RPMI8226 (cell line): ENCODE results near the gene KCNG4.

ENCODE experiments used
- DNase-seq: peaks from one replicate; pipeline ENCODE4 v3.0.0-alpha.2; 2015

KCNG4 gene

DNA sequence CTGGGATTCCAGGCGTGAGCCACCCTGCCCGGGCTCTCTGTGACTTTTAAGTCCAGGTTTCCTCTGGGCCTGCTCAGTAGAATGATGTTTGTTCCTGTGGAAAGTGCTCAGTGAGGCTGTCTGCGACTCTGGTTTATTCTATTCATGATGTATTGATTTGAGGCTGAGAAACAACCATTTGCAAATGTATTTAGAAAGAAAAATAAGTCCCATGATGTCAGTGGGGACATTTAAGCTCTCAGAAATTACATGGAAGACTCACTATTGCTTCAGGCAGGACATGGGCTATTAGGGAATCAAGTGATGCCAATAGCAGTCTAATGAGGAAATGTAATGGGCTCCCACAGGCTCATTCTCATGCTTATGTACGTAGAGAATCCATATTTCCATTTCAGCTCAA is 22.2 kb upstream of the KCNG4 start:
- no peak for DNase-seq

DNA sequence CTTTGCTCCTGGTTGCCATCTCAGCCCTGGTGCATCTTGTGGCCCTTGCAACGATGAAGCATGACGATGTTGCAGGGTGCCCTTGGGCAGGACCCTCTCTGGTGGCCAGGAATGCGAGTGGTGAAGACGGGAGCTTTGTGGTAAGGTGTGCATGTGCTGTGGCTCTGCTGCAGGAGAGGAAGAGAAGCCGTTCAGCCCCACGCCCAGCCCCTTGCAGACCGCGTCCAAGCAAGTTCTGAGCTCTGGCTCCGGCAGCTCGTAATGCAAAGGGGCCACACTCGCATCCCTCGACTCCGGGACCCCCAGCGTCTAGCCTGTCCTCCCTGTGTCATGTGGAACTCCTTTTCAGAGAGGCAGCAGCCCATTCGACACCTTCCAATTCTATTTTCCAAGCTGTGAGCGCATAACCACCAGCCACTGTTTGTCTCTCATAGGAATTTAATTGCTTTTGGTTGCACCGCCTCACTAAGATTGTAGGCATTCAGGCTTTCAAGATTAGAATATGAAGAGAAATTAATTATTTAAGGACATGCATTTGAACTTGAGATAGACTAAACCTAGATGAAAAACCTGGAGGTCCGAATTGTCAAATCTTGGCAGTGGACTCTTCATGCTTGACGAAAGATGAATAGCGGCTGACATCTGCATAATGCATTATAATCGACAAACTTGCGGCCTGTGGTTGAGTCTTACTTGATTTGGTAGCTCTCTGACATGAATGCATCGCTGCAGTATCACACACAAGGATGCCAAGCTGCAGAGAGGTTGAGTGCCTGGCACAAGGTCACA is 21.1 kb upstream of the KCNG4 start:
- DNase-seq = no peak

DNA sequence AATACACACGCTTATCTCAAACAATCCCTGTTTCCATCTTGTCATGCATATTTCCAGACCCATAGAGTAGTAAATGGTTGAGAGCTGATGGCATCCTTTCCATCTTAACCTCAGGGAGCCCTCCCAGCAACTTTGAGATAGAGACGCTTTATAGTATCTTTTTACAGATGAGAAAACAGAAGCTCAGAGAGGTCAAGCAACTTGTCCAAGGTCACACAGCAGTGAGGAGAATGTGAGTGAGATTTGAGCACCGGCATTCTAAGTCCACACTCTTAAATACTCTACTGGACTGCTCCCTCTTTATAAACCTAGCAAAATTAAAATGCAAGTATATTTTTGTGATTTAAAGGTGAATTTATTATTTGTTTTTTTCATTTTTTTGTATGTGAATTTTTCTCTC is 19.9 kb upstream of the KCNG4 start:
- no peak for DNase-seq

DNA sequence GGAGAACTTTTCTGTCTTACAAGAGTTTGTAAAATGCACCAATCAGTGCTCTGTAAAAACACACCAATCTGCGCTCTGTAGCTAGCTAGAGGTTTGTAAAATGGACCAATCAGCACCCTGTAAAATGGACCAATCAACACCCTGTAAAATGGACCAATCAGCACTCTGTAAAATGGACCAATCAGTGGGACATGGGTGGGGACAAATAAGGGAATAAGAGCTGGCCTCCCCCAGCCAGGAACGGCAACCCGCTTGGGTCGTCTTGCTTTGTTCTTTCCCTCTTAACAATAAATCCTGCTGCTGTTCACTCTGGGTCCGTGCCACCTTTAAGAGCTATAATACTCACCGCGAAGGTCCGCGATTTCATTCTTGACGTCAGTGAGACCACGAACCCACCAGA is 18.5 kb upstream of the KCNG4 start:
- DNase-seq = no peak

DNA sequence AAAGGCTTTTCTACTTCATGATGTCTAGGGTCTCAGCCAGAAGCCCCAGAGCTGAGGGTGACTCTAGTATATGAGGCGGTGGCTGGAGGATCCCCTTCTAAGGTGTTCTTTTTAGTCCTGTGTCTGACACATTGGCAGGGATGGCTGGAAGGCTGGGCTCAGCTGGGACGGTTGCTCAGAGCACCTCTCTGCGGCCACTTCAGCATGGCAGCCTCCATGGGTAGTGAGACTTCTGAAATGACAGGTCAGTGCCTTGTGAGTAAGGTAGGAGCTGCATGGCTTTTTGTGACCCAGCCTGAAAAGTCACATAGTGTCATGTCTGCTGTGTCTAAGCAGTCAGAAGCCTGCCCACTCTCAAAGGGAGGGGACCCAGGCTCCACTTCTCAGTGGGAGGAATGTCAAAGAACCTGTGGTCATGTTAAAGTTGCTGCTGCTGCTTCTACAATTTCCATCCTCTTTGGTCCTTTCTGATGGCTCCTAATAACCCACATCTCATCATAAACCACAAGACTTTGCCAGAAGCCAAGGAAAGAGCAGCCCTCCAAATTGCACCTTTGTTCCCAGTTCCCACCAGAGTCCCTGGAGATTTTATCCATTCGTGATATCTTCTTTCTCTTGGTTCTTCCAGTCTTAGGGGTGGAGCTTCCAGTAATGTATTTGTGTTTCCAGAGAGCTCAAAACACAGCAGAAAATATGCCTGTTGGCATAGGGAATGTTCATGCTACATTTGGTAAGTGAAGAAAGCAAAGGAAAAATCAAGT is 15.4 kb upstream of the KCNG4 start:
- DNase-seq = no peak

DNA sequence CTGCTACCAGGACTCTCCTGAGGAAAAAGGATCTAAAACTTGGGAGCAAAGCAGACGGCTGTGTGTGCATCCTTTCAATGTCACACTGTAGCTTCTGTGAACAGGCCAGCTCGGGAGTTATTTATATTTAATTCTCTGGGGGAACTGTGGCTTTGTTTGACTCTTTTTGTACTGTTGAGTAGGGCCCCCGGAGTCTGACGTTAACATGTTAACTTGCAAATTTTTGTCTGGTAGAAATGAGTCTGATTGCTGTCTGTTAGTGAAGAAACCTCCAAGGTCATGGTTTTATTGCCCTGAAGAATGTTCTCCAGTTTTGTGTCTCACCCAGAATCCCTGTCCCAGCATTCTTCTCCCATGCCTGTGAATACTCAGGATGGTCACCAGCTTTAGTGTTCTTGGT is 14.2 kb upstream of the KCNG4 start:
- no peak for DNase-seq

DNA sequence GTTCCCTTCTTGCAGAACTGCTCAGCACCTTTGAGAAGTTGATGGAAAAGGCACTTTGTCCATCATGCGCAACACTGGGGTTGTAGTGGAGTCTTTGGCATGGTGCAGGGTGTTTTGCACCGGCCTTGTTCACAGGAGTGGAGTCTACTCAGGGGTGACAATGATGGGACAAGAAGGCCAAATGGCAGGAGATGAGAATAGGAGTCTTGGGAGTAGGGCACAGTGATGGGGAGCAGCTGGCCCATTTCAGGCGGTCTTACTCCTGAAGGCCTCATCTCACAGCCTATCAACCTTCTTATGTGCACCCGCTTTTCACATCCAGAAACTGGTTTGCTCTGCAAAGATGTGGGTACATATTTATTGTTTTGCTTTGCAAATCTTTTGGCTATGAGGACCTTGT is 13.4 kb upstream of the KCNG4 start:
- DNase-seq = no peak

DNA sequence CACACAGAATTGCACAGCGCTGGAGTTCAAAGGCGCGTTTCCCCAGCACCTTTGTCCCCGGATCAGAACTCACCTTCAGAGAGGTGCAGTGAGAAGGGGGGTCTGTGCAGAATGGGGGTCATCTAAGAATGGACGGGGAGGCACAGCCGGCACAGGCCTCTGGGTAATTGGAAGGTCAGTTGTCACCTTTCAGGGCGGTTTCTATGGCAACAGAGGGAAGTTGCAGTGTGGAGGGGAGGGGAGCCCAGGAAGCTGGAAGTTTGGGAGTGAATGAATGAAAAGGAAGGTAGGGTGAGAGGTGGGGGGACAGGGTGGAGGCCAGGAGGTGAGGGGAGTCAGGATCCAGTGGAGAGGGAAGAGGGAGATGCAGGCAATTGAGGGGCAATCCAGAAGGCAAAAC is 12.4 kb upstream of the KCNG4 start:
- no peak for DNase-seq

DNA sequence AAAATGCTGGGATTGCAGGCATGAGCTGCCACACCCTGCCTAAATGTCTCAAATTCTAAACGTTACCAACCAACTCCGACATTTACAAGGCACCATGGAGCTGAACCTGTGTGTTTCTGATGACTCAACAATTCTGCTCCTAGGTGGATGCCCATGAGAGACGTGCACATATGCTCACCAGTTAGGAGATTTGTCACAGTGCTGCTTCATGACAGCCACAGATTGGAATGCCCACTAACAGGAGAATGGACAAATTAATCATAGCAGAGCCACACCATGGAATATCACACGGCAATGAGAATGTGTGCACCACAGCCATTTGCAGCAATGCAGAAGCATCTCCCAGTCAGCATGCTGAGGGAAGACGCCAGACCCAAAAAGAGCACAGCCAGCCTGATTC is 8.0 kb upstream of the KCNG4 start:
- DNase-seq = no peak

DNA sequence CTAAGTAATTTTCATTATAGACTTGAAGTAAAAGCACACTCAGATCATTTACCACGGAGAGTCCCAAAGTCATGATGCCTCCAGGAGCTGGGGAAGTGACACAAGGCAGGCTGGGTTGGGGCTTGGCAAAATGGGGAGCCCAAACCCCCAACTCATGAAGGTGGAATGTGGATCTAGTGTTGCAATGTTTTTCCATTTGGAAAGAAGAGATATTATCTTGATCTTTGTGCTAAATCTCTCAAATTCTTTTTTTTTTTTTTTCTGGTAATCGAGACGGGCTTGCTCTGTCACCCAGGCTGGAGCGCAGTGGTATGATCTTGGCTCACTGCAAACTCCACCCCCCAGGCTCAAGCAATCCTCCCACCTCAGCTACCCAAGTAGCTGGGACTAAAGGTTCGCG is 7.5 kb upstream of the KCNG4 start:
- no peak for DNase-seq

DNA sequence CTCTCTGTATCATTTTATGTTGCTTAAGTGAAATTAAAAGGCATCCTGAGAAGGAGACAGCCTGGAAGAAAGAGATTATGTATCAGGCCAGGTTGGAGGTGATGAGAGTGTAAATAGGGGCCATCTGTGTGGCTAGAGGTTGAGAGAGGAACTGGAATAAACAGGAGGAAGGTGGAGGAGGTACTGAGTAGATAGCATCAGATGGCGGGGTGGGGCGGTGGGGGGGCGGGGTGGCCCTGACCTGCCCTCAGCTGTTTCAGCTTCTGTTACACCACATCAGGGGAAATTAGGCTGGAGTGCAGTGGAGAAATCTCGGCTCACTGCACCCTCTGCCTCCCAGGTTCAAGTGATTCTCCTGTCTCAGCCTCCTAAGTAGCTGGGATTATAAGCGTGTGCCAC is 6.9 kb upstream of the KCNG4 start:
- DNase-seq = no peak

DNA sequence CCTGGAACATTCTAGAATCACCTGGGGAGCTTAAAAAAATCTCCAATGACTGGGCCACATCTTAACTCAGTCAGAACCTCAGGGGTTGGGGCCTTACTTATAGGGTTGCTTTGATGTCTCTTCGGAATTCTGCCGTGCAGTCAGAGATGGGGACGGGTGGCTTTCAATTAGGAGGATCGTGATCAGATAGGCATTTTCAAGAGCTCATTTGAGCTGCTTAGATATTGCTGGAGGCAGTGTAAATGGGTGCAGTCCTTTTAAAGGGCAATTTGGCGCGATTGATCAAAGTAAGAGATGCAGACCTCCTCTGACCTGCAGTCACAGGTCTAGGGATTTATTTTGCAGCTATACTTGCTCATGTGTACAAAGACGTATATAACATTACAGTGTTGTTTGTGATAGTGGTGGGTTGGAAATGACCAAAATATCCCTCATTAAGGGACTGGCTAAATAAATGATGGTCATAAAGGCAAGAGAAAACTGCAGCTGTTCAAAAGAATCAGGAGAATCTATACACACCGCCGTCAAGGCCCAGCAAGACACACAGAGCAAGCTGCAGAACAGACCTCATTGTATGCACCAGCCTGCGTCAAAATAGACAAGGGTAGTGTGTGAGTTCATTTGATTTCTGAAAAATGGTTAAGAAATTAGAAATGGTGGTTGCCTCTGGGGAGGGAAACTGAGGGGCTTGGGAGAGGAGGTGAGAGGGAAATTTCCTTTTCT is 6.3 kb upstream of the KCNG4 start:
- no peak for DNase-seq

DNA sequence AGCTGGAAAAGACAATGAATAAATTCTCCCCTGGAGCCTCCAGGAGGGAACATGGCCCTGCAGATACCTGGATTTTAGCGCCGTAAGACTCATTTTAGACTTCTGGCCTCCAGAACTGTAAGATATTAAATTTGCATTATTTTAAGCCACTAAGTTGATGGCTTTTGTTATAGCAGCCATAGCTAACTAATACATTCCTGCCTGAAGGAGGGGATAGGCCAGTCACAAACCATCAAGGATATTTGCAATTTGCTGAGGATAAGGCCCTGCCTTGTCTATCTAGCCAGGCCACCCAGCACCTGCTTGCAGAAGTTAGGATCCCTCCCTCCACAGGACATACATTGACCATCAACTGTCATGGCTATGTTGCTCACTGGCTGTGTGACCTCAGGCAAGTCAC is 4.9 kb upstream of the KCNG4 start:
- no peak for DNase-seq

DNA sequence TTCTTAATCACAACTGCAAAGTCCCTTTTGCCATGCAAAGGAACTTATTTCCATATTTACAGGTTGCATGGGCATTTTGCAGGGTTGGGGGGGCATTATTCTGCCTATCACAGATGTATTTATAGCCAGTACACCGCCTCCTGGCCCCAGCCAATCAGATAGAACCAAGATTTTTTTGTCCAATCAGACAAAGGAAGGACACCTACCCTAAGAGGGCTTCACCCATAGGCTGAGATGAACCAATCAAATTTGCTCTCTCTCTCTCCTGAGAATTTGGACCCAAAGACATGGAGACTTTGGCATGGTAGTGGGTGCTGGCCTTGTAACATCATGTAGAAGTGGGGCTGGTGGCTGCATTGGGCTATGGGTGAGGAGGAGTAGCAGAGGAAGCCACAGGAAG is 3.9 kb upstream of the KCNG4 start:
- DNase-seq = no peak

DNA sequence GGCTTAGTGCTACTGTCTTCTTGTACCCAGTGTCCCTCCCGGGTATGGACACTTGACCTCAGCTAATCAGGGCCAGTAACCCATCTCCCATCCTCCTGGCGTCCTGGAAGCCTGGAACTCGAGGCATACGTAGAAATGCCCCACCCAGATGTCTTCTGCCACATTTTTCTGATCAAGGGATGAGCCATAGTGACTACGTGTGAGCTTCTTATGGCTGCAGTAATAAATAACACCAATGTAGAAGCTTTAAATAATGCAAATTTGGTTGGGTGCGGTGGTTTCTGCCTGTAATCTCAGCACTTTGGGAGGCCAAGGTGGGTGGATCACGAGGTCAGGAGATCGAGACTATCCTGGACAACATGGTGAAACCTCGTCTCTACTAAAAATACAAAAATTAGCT is 3.0 kb upstream of the KCNG4 start:
- DNase-seq = no peak

DNA sequence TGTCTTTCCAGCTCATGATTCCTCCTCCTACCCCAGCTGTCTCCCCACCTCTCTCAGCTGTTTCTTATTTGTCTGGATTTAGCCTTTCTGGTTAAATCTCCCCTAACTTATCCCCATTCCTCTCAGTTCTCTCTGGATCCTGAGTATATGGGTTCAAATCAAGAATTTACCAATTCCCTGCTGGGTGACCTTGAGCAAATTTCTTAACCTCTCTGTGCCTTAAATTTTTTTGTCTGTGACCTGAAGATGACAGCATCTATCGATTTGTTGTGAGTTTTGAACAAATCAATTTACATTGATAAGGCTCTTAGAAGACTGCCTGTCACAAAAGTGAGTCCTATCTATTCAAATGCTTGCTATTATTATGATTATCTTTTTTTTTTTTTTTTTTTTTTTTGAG is 2.0 kb upstream of the KCNG4 start:
- DNase-seq = no peak

DNA sequence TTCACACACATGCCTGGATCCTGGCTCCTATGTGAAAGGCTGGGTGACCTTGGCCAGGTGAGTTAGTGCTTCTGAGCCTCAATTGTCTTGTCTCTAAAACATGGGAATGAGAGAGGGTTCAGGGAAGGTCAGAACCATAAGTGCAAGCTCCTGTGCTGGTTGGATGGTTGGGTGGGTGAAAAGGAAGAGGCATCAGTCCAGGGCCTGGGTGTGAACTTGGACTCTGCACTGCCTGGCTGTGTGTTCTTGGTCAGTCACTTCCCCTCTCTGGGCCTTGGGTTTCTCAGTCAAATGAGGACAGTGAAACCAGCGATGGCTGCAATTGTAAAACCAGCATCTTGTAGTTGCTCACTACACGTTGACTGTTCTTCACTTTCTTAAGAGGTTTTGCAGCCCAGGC is 643 bp upstream of the KCNG4 start:
- DNase-seq = no peak

DNA sequence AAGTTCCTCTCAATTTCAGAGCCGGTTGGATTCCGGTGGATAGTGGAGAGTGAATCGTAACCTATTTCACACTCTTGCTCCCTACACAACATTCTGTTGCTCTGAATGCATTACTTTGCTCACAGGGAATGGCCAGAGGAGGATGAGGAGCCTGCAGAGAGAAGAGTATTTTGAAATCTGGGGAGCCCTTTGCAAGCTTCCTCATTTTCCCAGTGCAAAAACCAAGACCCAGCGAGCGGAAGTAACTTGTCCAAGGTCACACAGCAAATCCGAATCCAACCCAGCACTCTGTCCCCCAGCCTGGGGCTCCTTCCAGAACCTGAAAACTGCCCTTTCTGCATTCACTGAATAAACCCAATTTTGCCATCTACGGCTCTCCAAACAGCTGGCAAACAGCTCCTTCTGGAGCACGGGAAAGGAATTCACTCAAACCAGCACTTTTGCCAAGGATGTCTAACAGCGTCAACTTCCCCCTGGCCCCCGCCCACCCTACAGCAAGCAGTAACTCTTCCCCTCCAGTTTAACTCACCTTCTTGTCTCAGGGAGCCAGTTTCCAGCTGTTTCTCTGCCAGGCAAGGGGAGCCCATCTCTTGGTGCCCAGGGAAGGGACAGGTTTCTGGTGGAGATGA is 557 bp downstream of the KCNG4 start:
- no peak for DNase-seq

DNA sequence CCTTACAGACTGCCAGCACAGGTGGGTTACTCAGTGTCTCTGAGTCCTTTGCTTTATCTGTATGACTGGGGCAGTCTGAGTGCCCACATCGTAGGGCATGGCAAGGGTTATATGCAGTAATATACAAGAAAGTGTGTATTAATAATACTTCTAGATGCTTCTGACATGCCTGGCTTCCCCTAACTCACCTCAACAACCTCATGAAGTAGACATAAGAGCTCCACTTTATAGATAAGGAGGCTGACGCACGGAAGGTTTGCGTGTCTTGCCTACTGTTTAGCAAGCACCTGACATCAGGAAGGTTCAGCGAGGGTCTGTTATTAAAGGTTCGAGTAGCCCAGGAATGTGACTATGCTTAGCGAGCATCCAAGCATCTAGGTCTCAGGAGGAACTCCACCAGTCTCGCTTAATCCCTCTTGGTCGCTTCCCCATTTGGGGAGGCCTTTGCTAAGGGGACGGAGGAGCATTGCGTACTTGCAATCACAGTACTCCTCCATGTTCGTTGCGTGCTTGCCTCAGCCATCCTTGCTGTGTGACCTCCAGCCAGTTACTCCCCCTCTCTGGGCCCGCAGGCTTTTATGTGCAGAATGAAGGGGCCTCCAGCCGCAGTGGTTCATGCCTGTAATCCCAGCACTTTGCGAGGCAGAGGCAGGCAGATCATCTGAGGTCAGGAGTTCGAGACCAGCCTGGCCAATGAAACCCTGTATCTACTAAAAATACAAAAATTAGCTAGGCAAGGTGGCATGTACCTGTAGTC is 1.6 kb downstream of the KCNG4 start:
- no peak for DNase-seq

DNA sequence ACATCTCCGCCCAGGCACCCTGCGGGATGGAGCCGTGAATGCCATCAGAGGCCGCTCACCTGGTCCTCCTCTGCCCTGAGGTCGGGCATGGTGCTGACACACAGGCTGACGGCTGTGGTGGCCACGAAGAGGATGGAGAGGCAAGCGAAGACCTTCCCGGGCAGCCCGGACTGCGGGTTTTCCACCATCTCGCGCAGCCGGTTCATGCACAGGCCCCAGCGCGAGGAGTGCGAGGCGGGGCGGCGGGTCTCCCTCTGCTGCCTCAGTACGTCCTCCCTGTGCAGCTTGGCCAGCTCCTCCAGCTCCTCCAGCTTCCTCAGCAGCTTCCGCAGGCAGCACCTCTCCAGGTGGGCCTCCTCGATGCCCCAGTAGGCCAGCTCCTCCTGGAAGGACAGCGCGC is 3.1 kb downstream of the KCNG4 start:
- DNase-seq = no peak

DNA sequence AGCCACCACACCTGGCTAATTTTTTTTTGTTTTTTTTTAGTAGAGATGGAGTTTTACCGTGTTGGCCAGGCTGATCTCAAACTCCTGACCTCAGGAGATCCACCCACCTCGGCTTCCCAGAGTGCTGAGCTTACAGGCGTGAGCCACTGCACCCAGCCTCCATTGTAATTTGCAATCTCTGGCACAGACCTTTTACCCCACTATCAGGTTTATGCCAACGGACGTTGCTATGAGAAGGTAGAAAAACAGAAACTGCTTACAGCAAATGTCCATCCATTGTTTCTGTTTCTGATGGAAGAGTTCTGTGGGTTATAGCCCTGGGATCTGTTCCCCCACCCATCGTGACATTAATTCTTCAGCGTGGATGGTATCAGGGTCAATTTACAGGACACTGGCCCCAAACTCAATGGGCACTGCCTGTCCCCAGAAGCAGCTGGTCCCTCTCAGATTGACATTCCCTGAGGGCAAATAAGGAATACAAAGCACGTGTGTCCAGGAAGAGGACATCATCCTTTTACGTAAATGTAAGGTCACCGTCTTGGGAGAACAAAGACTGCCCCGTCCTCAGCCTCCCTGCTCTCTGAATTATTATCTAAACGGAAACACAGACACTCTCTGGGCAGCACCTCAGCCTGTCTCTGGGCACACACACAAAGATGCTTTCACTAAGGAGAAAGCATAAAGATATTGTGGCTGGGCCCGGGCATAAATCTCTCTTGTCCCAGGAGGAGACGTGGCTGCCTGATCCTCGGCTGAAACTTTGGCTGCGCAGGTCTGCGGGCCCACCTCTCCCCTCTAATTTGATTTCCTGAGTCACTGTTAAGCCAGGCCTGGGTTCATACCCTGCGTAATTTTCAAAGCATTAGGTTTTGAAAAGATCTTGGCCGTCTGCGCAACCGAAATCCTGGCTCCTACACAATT is 5.2 kb downstream of the KCNG4 start:
- no peak for DNase-seq

DNA sequence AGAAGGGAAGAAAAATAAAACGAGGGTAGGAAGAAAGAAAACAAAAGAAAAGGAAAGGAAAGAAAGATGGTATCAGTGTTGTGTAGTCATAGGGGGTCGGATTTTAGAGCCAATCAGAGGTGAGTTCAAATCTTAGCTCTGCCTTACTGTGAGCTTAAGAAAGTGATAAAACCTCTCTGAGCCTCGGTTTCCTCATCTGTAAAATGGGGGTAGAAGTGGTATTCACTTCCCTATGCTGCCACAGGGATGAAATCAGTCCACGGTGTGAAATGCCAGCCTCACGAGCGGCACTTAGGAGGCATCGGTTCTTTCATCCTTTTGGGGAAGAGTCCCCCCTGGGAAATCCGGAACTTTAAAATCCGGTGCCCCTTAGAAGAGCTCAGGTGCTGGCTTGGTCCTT is 6.1 kb downstream of the KCNG4 start:
- DNase-seq = no peak
